ENCODE measurements around the gene C22orf23. TPM values are rescaled to one million over a fixed set of nuclear protein-coding genes. Genes with fewer than 3 reads are reported as not detected.

The C22orf23 gene
- total and polyA plus RNA-seq, 12 donors = 0.33 to 1.2 (median 0.63) TPM; not detected in 2

- no peak overlapping the region for H3K4me3 ChIP-seq
- TF ChIP-seq POLR2A (IDR thresholded peaks at IDR 0.05) (no peak), CTCF (IDR thresholded peaks at IDR 0.05) (no peak)
- no peaks in the 10 kb centered on the region for H3K9me3 ChIP-seq (replicated peaks in 1 of 3)
- peaks cover 0 to 39% of the 10 kb centered on the region in 2 donors for H3K36me3 ChIP-seq (replicated peaks in 1 of 2)
- no peak overlapping the region for H3K27ac ChIP-seq
- WGBS, 4 donors = 86 to 95% (median 91%) methylated on average over 6 to 7 of the region's 7 CpGs
- intact Hi-C loops (cut with DNase I) = no loop called here
- no peak for DNase-seq
- no peaks in the 10 kb centered on the region for H3K27me3 ChIP-seq
- H3K4me1 ChIP-seq (replicated peaks in 1 of 2) = no peaks in the 10 kb centered on the region
These were observed 27.0 kb downstream of the C22orf23 start for GRCh38 chr22:37926358-37926757.

GRCh38 chr22:37925767-37926166, 27.6 kb downstream of the C22orf23 start:
- no peaks in the 10 kb centered on the region for H3K27me3 ChIP-seq
- no peaks in the 10 kb centered on the region for H3K9me3 ChIP-seq (replicated peaks in 1 of 3)
- 72 to 96% (median 91%) methylated on average over 4 to 15 of the region's 15 CpGs for WGBS, 4 donors
- intact Hi-C loops (cut with DNase I) = no loop called here
- no peak overlapping the region for H3K27ac ChIP-seq
- H3K36me3 ChIP-seq (replicated peaks in 1 of 2) = peaks cover 0 to 39% of the 10 kb centered on the region in 2 donors
- DNase-seq = no peak
- H3K4me1 ChIP-seq (replicated peaks in 1 of 2) = no peaks in the 10 kb centered on the region
- H3K4me3 ChIP-seq = no peak overlapping the region
- TF ChIP-seq POLR2A (IDR thresholded peaks at IDR 0.05) = no peak
- no peak for TF ChIP-seq CTCF (IDR thresholded peaks at IDR 0.05)

- TF ChIP-seq POLR2A (IDR thresholded peaks at IDR 0.05) (no peak), CTCF (IDR thresholded peaks at IDR 0.05) (no peak)
- no peak for DNase-seq
- Histone ChIP-seq H3K4me1 (replicated peaks in 1 of 2) (no peaks in the 10 kb centered on the region), H3K27me3 (no peaks in the 10 kb centered on the region), H3K36me3 (replicated peaks in 1 of 2) (peaks cover 0 to 39% of the 10 kb centered on the region in 2 donors), H3K27ac (no peak overlapping the region), H3K9me3 (replicated peaks in 1 of 3) (no peaks in the 10 kb centered on the region), H3K4me3 (no peak overlapping the region)
- WGBS, 4 donors = 52 to 73% (median 65%) methylated on average over 2 to 3 of the region's 3 CpGs
- intact Hi-C loops (cut with DNase I) = no loop called here
These were observed 28.1 kb downstream of the C22orf23 start for GRCh38 chr22:37925330-37925729.

- 68 to 94% (median 89%) methylated on average over 3 to 18 of the region's 18 CpGs for WGBS, 4 donors
- peaks cover 0 to 39% of the 10 kb centered on the region in 2 donors for H3K36me3 ChIP-seq (replicated peaks in 1 of 2)
- no peak overlapping the region for H3K27ac ChIP-seq
- no peaks in the 10 kb centered on the region for H3K9me3 ChIP-seq (replicated peaks in 1 of 3)
- no peak for DNase-seq
- H3K4me3 ChIP-seq = no peak overlapping the region
- TF ChIP-seq POLR2A (IDR thresholded peaks at IDR 0.05) (no peak), CTCF (IDR thresholded peaks at IDR 0.05) (no peak)
- no peaks in the 10 kb centered on the region for H3K27me3 ChIP-seq
- intact Hi-C loops (cut with DNase I) = no loop called here
- no peaks in the 10 kb centered on the region for H3K4me1 ChIP-seq (replicated peaks in 1 of 2)
These were observed 28.9 kb downstream of the C22orf23 start for GRCh38 chr22:37924386-37925065.
